Tibial nerve (tissue), 4 donors: ENCODE data around the gene STAT5A.

Source experiments
- CTCF ChIP-seq, 5 experiments: fragments of 200-600 bp in 3 of 5; fragments of 450-650 bp in 2 of 5; sonication (generic) in 3 of 5; IDR thresholded peaks; one replicate each; pipeline ENCODE4 v1.5.1; 2016 to 2019; ENCODE audit warnings: antibody characterized with exemption in 5 of 5, mild to moderate bottlenecking in 3 of 5, moderate library complexity in 2 of 5
- EP300 ChIP-seq, 2 donors: sonication (generic); formaldehyde crosslinking; IDR thresholded peaks; one replicate each; pipeline ENCODE4 v1.6.1; 2017; ENCODE audit warnings: antibody characterized with exemption in 2 of 2, mild to moderate bottlenecking in 1 of 2

- no peak for TF ChIP-seq EP300 (IDR thresholded peaks at IDR 0.05)
- no peak for TF ChIP-seq CTCF (IDR thresholded peaks at IDR 0.05)
Observed at GRCh38 chr17:42271779-42272035, 16.6 kb upstream of the STAT5A start.
